ENCODE results near the gene STX8.

DNA sequence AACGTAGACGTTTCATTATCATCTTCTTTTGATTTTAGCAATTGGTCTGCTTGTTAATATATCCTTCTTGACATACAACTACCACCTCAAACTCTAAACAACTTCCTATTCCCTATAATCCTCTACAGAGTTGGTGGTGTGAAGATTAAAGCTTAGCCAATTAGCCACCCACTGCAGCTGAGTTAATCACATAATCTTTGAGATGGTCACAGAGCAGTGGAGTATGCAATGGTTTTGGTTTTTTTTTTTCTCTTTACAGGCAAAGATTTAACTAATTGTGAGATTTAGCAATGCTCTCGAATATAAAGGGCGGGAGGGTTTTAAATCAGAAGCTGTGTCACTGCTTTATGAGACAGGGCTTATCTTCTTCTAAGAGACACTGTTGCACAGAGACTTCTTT is 37.0 kb downstream of the STX8 start:
- TF ChIP-seq, protein P1, sequence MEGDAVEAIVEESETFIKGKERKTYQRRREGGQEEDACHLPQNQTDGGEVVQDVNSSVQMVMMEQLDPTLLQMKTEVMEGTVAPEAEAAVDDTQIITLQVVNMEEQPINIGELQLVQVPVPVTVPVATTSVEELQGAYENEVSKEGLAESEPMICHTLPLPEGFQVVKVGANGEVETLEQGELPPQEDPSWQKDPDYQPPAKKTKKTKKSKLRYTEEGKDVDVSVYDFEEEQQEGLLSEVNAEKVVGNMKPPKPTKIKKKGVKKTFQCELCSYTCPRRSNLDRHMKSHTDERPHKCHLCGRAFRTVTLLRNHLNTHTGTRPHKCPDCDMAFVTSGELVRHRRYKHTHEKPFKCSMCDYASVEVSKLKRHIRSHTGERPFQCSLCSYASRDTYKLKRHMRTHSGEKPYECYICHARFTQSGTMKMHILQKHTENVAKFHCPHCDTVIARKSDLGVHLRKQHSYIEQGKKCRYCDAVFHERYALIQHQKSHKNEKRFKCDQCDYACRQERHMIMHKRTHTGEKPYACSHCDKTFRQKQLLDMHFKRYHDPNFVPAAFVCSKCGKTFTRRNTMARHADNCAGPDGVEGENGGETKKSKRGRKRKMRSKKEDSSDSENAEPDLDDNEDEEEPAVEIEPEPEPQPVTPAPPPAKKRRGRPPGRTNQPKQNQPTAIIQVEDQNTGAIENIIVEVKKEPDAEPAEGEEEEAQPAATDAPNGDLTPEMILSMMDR (IDR thresholded peaks at IDR 0.05; ENCODE audit: low read depth, low read length), result no peak
- TF ChIP-seq EZH2phosphoT487 (IDR thresholded peaks at IDR 0.05; ENCODE audit: low read depth), result no peak
